Measurements from ENCODE around the gene CNOT2.
"Not testable (repeated sequence)": the region's sequence is repeated elsewhere in the genome, so short reads cannot be mapped to it uniquely, and the experiment has no call there.

The CNOT2 gene

DNA sequence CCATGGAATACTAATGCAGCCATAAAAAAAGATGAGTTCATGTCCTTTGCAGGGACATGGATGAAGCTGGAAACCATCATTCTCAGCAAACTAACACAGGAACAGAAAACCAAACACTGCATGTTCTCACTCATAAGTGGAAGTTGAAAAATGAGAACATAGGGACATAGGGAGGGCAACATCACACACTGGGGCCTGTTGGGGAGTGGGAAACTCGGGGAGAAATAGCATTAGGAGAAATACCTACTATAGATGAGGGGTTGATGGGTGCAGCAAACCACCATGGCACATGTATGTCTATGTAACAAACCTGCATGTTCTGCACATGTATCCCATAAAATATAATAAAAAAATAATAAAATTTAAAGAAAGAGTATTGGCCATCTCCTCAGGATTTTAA, 149.4 kb downstream of the CNOT2 start:
- not testable (repeated sequence) for H3K4me1 ChIP-seq (ENCODE audit: control insufficient read depth, insufficient read depth, low read length); H3K27ac ChIP-seq (ENCODE audit: low read length); H3K27me3 ChIP-seq (ENCODE audit: control insufficient read depth in 1 of 2, insufficient read depth in 2 of 2, low read length in 2 of 2); H3K36me3 ChIP-seq (ENCODE audit: control insufficient read depth in 2 of 2, insufficient read depth in 2 of 2, low read length in 2 of 2); H3K9me3 ChIP-seq (ENCODE audit: control insufficient read depth in 2 of 2, low read length in 2 of 2); H3K4me3 ChIP-seq (ENCODE audit: low read length in 2 of 2); H3K9ac ChIP-seq (ENCODE audit: low read length in 2 of 2)

GRCh38 chr12:70393787-70394499, 150.7 kb downstream of the CNOT2 start:
- no peak overlapping the region for H3K9ac ChIP-seq (ENCODE audit: low read length in 2 of 2)

GRCh38 chr12:70398002-70398401, 154.8 kb downstream of the CNOT2 start:
- H3K9ac ChIP-seq (ENCODE audit: low read length in 2 of 2), result no peak overlapping the region
- no peaks in the 10 kb centered on the region for H3K36me3 ChIP-seq (ENCODE audit: control insufficient read depth in 2 of 2, insufficient read depth in 2 of 2, low read length in 2 of 2)
- H3K9me3 ChIP-seq (ENCODE audit: control insufficient read depth in 2 of 2, low read length in 2 of 2), result no peaks in the 10 kb centered on the region
- no peak overlapping the region for H3K4me3 ChIP-seq (ENCODE audit: low read length in 2 of 2)
- H3K4me1 ChIP-seq (ENCODE audit: control insufficient read depth, insufficient read depth, low read length), result no peaks in the 10 kb centered on the region
- H3K27ac ChIP-seq (ENCODE audit: low read length), result no peak overlapping the region
- H3K27me3 ChIP-seq (ENCODE audit: control insufficient read depth in 1 of 2, insufficient read depth in 2 of 2, low read length in 2 of 2), result no peaks in the 10 kb centered on the region

More at GRCh38 chr12:70393787-70394499, 150.7 kb downstream of the CNOT2 start:
- H3K36me3 ChIP-seq (ENCODE audit: control insufficient read depth in 2 of 2, insufficient read depth in 2 of 2, low read length in 2 of 2), result no peaks in the 10 kb centered on the region
- H3K9me3 ChIP-seq (ENCODE audit: control insufficient read depth in 2 of 2, low read length in 2 of 2), result no peaks in the 10 kb centered on the region
- H3K27ac ChIP-seq (ENCODE audit: low read length), result no peak overlapping the region
- no peaks in the 10 kb centered on the region for H3K27me3 ChIP-seq (ENCODE audit: control insufficient read depth in 1 of 2, insufficient read depth in 2 of 2, low read length in 2 of 2)
- H3K4me1 ChIP-seq (ENCODE audit: control insufficient read depth, insufficient read depth, low read length), result no peaks in the 10 kb centered on the region
- no peak overlapping the region for H3K4me3 ChIP-seq (ENCODE audit: low read length in 2 of 2)

DNA sequence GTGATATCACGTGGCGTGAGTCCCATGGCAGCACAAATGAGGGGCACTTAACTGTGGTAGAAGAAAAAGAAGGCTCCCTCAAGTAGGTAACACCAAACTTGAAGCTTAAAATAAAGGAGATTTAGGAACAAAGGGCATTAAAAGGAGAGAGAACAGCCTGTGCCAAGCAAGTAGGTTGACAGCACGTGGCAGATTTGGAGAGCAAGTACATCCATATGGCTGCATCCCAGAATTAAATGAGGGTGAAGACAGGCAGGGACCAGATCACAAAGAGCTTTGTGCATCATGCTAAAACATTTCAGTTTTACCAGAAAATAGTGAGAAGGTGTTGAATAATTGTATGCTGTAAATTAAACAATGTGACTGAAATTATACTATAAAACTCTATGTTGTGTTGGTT, 155.6 kb downstream of the CNOT2 start:
- Histone ChIP-seq H3K36me3 (ENCODE audit: control insufficient read depth in 2 of 2, insufficient read depth in 2 of 2, low read length in 2 of 2) (no peaks in the 10 kb centered on the region), H3K4me1 (ENCODE audit: control insufficient read depth, insufficient read depth, low read length) (no peaks in the 10 kb centered on the region), H3K9ac (ENCODE audit: low read length in 2 of 2) (no peak overlapping the region), H3K4me3 (ENCODE audit: low read length in 2 of 2) (no peak overlapping the region), H3K27ac (ENCODE audit: low read length) (no peak overlapping the region), H3K9me3 (ENCODE audit: control insufficient read depth in 2 of 2, low read length in 2 of 2) (no peaks in the 10 kb centered on the region), H3K27me3 (ENCODE audit: control insufficient read depth in 1 of 2, insufficient read depth in 2 of 2, low read length in 2 of 2) (no peaks in the 10 kb centered on the region)

- Histone ChIP-seq H3K9ac (ENCODE audit: low read length in 2 of 2) (no peak overlapping the region), H3K27me3 (ENCODE audit: control insufficient read depth in 1 of 2, insufficient read depth in 2 of 2, low read length in 2 of 2) (no peaks in the 10 kb centered on the region), H3K27ac (ENCODE audit: low read length) (no peak overlapping the region), H3K4me3 (ENCODE audit: low read length in 2 of 2) (no peak overlapping the region), H3K36me3 (ENCODE audit: control insufficient read depth in 2 of 2, insufficient read depth in 2 of 2, low read length in 2 of 2) (no peaks in the 10 kb centered on the region), H3K9me3 (ENCODE audit: control insufficient read depth in 2 of 2, low read length in 2 of 2) (no peaks in the 10 kb centered on the region), H3K4me1 (ENCODE audit: control insufficient read depth, insufficient read depth, low read length) (no peaks in the 10 kb centered on the region)
These were observed 156.1 kb downstream of the CNOT2 start for GRCh38 chr12:70399311-70399710.

- H3K4me3 ChIP-seq (ENCODE audit: low read length in 2 of 2), result no peak overlapping the region
- no peak overlapping the region for H3K9ac ChIP-seq (ENCODE audit: low read length in 2 of 2)
- H3K9me3 ChIP-seq (ENCODE audit: control insufficient read depth in 2 of 2, low read length in 2 of 2), result no peaks in the 10 kb centered on the region
- H3K4me1 ChIP-seq (ENCODE audit: control insufficient read depth, insufficient read depth, low read length), result no peaks in the 10 kb centered on the region
- H3K27ac ChIP-seq (ENCODE audit: low read length), result no peak overlapping the region
- no peaks in the 10 kb centered on the region for H3K36me3 ChIP-seq (ENCODE audit: control insufficient read depth in 2 of 2, insufficient read depth in 2 of 2, low read length in 2 of 2)
- H3K27me3 ChIP-seq (ENCODE audit: control insufficient read depth in 1 of 2, insufficient read depth in 2 of 2, low read length in 2 of 2), result no peaks in the 10 kb centered on the region
These were observed 156.9 kb downstream of the CNOT2 start for GRCh38 chr12:70400124-70400523.

GRCh38 chr12:70402597-70402996, 159.4 kb downstream of the CNOT2 start:
- no peaks in the 10 kb centered on the region for H3K9me3 ChIP-seq (ENCODE audit: control insufficient read depth in 2 of 2, low read length in 2 of 2)
- no peak overlapping the region for H3K27ac ChIP-seq (ENCODE audit: low read length)
- H3K4me3 ChIP-seq (ENCODE audit: low read length in 2 of 2), result no peak overlapping the region
- H3K27me3 ChIP-seq (ENCODE audit: control insufficient read depth in 1 of 2, insufficient read depth in 2 of 2, low read length in 2 of 2), result no peaks in the 10 kb centered on the region
- H3K4me1 ChIP-seq (ENCODE audit: control insufficient read depth, insufficient read depth, low read length), result no peaks in the 10 kb centered on the region
- no peaks in the 10 kb centered on the region for H3K36me3 ChIP-seq (ENCODE audit: control insufficient read depth in 2 of 2, insufficient read depth in 2 of 2, low read length in 2 of 2)
- no peak overlapping the region for H3K9ac ChIP-seq (ENCODE audit: low read length in 2 of 2)

GRCh38 chr12:70403826-70404225, 160.6 kb downstream of the CNOT2 start:
- Histone ChIP-seq H3K4me1 (ENCODE audit: control insufficient read depth, insufficient read depth, low read length) (no peaks in the 10 kb centered on the region), H3K9ac (ENCODE audit: low read length in 2 of 2) (no peak overlapping the region), H3K4me3 (ENCODE audit: low read length in 2 of 2) (no peak overlapping the region), H3K36me3 (ENCODE audit: control insufficient read depth in 2 of 2, insufficient read depth in 2 of 2, low read length in 2 of 2) (no peaks in the 10 kb centered on the region), H3K9me3 (ENCODE audit: control insufficient read depth in 2 of 2, low read length in 2 of 2) (no peaks in the 10 kb centered on the region), H3K27ac (ENCODE audit: low read length) (no peak overlapping the region), H3K27me3 (ENCODE audit: control insufficient read depth in 1 of 2, insufficient read depth in 2 of 2, low read length in 2 of 2) (no peaks in the 10 kb centered on the region)
